Esophagus mucosa (tissue), 1 donor: ENCODE measurements around the gene BCL2L2. TPM values are rescaled to one million over a fixed set of nuclear protein-coding genes. Genes with fewer than 3 reads are reported as not detected.
"Not testable (repeated sequence)": the region's sequence is repeated elsewhere in the genome, so short reads cannot be mapped to it uniquely, and the experiment has no call there.

Experiments used
- ATAC-seq: fragments of 200-7000 bp; cut with Tn5 transposase; one replicate; pipeline ENCODE4 v1.9.1; 2020
- total RNA-seq: library from RNA; stranded (reverse); gene quantifications from one replicate; pipeline ENCODE4 v1.2.4, GENCODE V29; 2023
- donor health status: DM: yes; HTN: yes; CAD: no.

The BCL2L2 gene
- total RNA-seq, 1 donor from 2014 or later, result 29.1 TPM

DNA sequence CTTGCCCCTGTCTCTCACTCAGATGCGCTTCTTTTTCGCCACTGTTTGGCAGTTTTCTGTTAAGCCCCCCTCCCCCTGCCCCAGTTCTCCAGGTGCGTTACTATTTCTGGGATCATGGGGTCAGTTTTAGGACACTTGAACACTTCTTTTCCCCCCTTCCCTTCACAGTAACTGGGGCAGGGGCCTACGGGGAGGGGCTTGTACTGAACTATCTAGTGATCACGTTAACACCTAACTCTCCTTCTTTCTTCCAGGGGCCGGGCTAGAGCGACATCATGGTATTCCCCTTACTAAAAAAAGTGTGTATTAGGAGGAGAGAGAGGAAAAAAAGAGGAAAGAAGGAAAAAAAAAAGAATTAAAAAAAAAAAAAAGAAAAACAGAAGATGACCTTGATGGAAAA, 18.4 kb downstream of the BCL2L2 start:
- no peak for ATAC-seq

DNA sequence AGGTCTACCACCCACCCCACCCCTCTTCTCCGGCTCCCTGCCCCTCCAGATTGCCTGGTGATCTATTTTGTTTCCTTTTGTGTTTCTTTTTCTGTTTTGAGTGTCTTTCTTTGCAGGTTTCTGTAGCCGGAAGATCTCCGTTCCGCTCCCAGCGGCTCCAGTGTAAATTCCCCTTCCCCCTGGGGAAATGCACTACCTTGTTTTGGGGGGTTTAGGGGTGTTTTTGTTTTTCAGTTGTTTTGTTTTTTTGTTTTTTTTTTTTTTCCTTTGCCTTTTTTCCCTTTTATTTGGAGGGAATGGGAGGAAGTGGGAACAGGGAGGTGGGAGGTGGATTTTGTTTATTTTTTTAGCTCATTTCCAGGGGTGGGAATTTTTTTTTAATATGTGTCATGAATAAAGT, 19.1 kb downstream of the BCL2L2 start:
- ATAC-seq, result not testable (repeated sequence)

GRCh38 chr14:23326491-23327332, 20.1 kb downstream of the BCL2L2 start:
- ATAC-seq, result peak; percentile 19

- peak; percentile 73 for ATAC-seq
Measured at GRCh38 chr14:23327947-23328744, 21.5 kb downstream of the BCL2L2 start.

DNA sequence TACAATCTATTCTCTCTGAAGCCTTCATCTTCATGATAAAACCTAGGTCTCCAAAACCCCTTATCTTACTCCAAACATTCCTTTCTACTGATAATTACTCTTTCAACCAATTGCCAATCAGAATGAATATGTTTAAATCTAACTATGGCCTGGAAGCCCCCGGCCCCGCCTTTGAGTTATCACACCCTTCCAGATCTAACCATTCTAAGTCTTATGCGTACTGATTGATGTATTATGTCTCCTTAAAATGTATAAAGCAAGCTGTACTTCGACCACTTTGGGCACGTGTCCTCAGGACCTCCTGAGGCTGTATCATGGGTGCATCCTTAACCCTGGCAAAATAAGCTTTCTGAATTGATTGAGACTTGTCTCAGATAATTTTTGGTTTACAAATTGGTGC, 29.0 kb downstream of the BCL2L2 start:
- ATAC-seq, result no peak

DNA sequence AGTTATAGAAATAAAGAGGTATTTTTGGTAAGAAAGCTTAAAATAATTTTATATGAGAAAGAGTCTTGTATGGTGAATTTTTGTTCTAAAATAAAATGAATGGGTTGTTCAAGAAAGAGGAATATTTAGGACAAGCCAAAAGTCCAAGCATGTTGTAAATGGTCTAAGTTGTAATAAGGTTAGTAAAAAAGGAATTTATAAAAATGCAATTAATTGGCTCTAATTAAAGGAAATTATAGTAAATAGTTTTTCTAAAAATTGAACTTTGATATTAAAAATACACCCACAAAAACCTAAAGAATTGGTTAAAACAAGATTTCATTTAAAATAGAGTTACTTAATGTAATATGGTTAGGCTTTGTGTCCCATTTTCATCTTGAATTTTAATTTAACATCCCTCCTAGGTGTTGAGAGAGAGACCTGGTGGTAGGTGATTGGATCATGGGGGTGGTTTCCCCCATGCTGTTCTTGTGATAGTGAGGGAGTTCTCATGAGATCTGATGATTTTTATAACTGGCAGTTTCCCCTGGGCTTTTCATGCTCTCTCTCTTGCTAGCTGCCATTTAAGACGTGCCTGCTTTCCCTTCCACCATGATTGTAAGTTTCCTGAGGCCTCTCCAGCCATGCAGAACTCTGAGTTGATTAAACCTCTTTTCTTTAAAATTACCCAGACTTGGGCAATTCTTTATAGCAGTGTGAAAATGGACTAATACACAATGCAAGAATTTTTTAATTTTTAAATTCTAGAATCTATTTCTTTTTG, 33.1 kb downstream of the BCL2L2 start:
- no peak for ATAC-seq

DNA sequence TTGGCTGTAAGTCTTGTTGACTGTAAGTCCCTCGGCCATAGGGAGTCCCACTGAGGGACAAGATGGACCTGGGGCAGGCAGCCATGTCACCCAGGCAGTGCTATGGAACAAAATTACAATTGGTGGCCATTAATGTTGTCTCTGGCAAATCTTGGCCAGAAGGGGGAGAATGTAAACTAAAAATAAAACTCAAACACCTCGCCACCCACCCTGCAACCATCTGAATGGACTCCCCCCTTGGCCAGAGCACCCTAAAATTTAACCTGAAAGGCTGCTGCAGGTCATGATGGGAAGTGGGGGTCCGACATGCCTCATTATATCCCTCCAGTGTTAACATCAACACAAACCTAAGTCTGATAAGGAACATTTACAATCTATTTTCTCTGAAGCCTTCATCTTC, 37.8 kb downstream of the BCL2L2 start:
- ATAC-seq, result no peak

DNA sequence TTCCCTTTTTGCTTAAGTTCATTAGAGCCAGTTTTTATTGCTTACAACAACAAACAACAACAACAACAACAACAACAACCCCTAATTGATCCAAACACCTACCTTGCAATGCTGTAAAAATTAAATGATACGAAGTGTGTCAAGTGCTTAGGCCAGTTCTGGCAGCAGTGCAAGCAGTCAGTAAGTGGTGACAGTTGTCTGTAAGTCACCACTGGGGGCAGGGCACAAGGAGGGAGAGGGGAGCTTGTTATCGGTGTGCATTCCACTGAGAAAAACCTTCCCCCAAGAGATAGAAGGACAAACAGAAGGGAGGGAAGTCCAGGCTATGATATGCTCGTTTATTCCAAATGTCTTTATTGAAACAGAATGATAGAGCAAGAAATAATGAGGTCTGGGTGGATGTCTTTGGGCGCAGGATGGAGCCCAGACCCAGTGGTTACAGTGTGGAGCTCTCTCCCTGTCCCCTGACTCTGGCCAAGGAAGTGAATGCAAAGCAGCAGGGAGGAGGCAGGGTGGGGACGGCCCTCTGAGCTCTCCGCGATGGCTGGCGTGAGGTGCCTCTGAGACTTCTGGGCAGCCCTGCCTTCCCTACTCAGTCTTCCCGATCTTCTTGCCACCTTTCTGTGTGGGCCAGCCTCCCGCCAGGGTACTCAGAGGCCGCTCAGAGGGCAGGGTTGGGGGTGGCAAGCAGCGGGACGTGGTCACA, 39.5 kb downstream of the BCL2L2 start:
- no peak for ATAC-seq

DNA sequence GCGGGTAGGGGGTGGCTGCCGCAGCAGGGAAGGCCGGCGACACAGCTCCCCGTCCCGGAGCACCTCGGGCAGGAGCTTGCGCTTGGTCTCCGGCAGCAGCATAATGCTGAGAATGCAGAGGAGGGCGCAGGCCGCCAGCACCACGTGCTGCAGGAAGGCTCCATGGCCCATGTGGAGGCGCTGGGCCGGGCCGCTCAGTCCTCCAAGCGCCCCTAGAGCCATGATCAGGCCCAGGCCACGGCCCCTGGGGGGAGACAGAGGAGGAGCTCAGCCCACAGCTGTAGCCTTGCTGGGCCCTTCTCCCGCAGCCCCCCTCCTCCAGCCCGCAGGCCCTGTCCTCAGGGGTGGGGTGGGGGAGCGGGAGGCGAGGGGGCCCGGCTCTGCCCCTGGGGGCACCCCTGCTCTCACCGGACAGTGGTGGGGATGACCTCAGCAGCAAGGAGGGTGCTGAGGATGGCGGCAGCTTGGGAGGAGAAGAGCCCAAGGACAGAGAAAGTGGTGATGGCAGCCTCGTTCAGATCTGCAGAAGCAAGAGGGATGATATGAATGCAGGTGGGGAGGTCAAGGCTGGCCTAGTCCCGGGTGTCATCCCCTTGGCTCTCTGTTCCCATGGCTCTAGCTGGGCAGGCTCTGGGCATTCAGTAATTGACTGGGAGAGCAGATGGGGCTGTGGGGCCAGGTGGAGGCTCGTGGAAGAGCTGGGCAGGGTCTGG, 40.2 kb downstream of the BCL2L2 start:
- ATAC-seq, result no peak

GRCh38 chr14:23347406-23348296, 41.0 kb downstream of the BCL2L2 start:
- ATAC-seq, result no peak

- no peak for ATAC-seq
Measured at GRCh38 chr14:23348297-23348655, 41.6 kb downstream of the BCL2L2 start.

GRCh38 chr14:23349156-23349845, 42.7 kb downstream of the BCL2L2 start:
- ATAC-seq, result no peak

GRCh38 chr14:23351681-23352505, 45.3 kb downstream of the BCL2L2 start:
- no peak for ATAC-seq

GRCh38 chr14:23352506-23353432, 46.1 kb downstream of the BCL2L2 start, which contains the start of gene SLC22A17:
TSS of gene SLC22A17 (minus strand) at chr14:23352887.
- peak; percentile 67 for ATAC-seq

- ATAC-seq, result no peak
Measured at GRCh38 chr14:23353433-23353780, 46.8 kb downstream of the BCL2L2 start.

DNA sequence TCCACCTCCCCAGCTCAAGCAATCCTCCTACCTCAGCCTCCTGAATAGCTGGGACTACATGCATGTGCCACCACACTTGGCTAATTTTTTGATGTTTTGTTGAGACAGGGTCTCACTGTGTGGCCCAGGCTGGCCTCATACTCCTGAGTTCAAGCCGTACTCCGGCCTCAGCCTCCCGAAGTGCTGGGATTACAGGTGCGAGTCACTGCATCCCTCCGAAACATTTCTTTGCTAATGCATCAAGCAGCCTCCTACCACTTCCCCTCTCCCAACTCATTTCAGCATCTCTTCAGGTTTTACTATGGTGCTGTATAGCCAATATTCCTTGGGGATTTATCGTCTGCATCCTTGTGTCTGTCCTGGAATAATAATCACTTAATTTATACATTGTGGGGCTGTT, 48.4 kb downstream of the BCL2L2 start:
- no peak for ATAC-seq

- ATAC-seq, result no peak
Measured at GRCh38 chr14:23355871-23356435, 49.3 kb downstream of the BCL2L2 start.

DNA sequence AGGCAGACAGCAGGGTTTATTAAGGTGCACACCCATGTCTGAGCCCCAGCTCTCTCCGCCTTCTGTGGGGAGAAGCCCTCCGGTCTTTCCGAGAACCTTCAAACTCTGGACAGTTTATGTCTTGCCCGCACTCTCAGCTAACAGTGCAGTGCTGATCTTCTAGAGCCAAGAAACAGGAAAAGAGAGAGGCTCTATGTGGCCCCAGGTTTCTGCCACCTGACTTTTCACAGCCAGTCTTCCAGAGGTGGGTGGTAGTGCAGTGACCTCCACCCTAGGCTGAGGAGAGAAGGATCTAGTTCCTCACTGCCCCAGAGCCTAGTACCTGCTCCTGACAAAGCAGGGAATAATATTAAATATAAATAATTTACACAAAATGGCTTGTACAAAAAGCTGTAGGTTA, 50.0 kb downstream of the BCL2L2 start:
- ATAC-seq, result no peak
